Activated CD8-positive, alpha-beta memory T cell treated with anti-CD3 and anti-CD28 coated beads, Interleukin-2, amount 10 ng/mL, durations not matched to agents 7 days and 5 days (primary cell): Measurements from ENCODE around the gene VIT. TPM values are rescaled to one million over a fixed set of nuclear protein-coding genes. Genes with fewer than 3 reads are reported as not detected.

Experiments used
- ATAC-seq: fragments of 150-1000 bp; cut with Tn5 transposase; one replicate; pipeline ENCODE4 v1.10.0; 2021; ENCODE audit warnings: moderate library complexity
- CTCF ChIA-PET: fragments of 350-600 bp; sonication (Branson Sonifier 250); formaldehyde crosslinking; loops from one replicate; lab custom pipeline; 2021; ENCODE audit warnings: antibody characterized with exemption; lab: Charles Lee
- DNase-seq: peaks from one replicate; pipeline ENCODE4 v3.0.0-alpha.2; 2020
- H3K27ac Mint-ChIP-seq: one replicate; pipeline ENCODE4 v1.8.0; 2021; ENCODE audit warnings: mild to moderate bottlenecking, mixed read lengths
- H3K27me3 Mint-ChIP-seq: one replicate; pipeline ENCODE4 v1.8.0; 2021; ENCODE audit warnings: mixed read lengths
- H3K36me3 Mint-ChIP-seq: one replicate; pipeline ENCODE4 v1.8.0; 2021; ENCODE audit warnings: mild to moderate bottlenecking, mixed read lengths
- H3K4me1 Mint-ChIP-seq: one replicate; pipeline ENCODE4 v1.8.0; 2021; ENCODE audit warnings: mixed read lengths
- H3K4me3 Mint-ChIP-seq: one replicate; pipeline ENCODE4 v1.8.0; 2021; ENCODE audit warnings: mild to moderate bottlenecking, moderate library complexity, mixed read lengths
- H3K9me3 Mint-ChIP-seq: one replicate; pipeline ENCODE4 v1.8.0; 2022; ENCODE audit warnings: low read depth, mixed read lengths
- total RNA-seq, 2 experiments: library from RNA; stranded (reverse); gene quantifications; one replicate each; pipeline ENCODE4 v1.2.3, GENCODE V29; 2021

Gene VIT
- total RNA-seq, 2 experiments from 2014 or later: not detected

DNA sequence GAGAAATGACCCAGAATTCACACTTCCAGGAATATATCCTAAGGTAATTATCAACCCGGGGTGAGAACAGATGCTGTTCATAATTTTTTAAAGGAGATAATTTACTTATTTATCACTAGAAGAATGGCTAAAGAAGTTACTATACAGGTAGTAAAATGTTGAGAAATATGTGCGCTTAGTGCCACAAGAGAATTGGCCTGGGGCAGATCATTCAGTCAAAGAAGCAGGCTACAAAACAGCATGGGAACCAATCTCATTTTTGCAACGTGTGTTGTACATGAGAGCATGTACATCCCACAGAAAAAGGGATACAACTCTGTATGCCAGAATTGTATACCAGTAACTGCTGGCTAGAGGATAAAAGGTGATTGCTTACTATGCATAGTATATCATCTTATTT is 75.2 kb downstream of the VIT start:
- Mint-ChIP-seq H3K27ac (no peak overlapping the region), H3K9me3 (no peaks in the 10 kb centered on the region), H3K4me1 (no peaks in the 10 kb centered on the region), H3K36me3 (no peaks in the 10 kb centered on the region), H3K27me3 (peaks cover 21% of the 10 kb centered on the region), H3K4me3 (no peak overlapping the region)
- CTCF ChIA-PET: interaction anchor here (1.4 kb wide), 1 partner anchor 9 kb away, joined by 4 read pairs; no protein-coding TSS in a partner anchor
- ATAC-seq: no peak
- DNase-seq: no peak

DNA sequence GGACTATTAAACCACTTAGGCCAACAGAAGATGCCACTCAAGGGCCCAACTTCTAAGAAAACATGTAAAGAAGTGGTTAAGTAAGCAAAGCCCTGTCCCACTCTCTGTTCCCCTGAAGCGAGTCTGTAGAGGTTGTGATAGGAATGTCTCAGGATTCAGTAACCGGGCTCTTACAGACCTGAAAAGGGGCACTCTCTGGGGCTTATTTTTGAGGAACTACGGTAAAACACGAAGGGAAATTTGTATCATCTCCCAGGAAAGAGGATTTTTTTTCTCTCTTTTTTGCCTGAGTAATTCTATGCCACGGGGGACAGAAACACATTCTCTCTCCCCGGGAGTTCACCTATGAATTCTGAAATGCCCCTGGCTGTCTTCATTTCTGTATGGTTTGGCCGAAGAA is 77.4 kb downstream of the VIT start:
- H3K9me3 Mint-ChIP-seq: no peaks in the 10 kb centered on the region
- H3K4me1 Mint-ChIP-seq: no peaks in the 10 kb centered on the region
- no peak overlapping the region for H3K27ac Mint-ChIP-seq
- CTCF ChIA-PET: interaction anchor here (1.5 kb wide), 1 partner anchor 12 kb away, joined by 4 read pairs; no protein-coding TSS in a partner anchor
- peaks cover 23% of the 10 kb centered on the region for H3K27me3 Mint-ChIP-seq
- H3K36me3 Mint-ChIP-seq: no peaks in the 10 kb centered on the region
- ATAC-seq (no peak), DNase-seq (no peak)
- no peak overlapping the region for H3K4me3 Mint-ChIP-seq

GRCh38 chr2:36775261-36775660 is 78.8 kb downstream of the VIT start:
- H3K9me3 Mint-ChIP-seq: no peaks in the 10 kb centered on the region
- ATAC-seq (no peak), DNase-seq (no peak)
- H3K27me3 Mint-ChIP-seq: peaks cover 15% of the 10 kb centered on the region
- no peak overlapping the region for H3K4me3 Mint-ChIP-seq
- H3K4me1 Mint-ChIP-seq: peaks cover 3% of the 10 kb centered on the region
- CTCF ChIA-PET: interaction anchor here (0.6 to 1.5 kb wide), 2 partner anchors 10 to 17 kb away, joined by 3 to 4 read pairs; no protein-coding TSS in a partner anchor
- H3K27ac Mint-ChIP-seq: no peak overlapping the region
- no peaks in the 10 kb centered on the region for H3K36me3 Mint-ChIP-seq

GRCh38 chr2:36775806-36776205 is 79.3 kb downstream of the VIT start:
- H3K27ac Mint-ChIP-seq: no peak overlapping the region

GRCh38 chr2:36777272-36777671 is 80.8 kb downstream of the VIT start:
- CTCF ChIA-PET: interaction anchor here (1.8 kb wide), 1 partner anchor 9 kb away, joined by 6 read pairs; no protein-coding TSS in a partner anchor
- no peak for ATAC-seq
- H3K27me3 Mint-ChIP-seq: peaks cover 21% of the 10 kb centered on the region
- H3K36me3 Mint-ChIP-seq: no peaks in the 10 kb centered on the region
- no peaks in the 10 kb centered on the region for H3K9me3 Mint-ChIP-seq
- no peak for DNase-seq
- no peak overlapping the region for H3K27ac Mint-ChIP-seq
- no peak overlapping the region for H3K4me3 Mint-ChIP-seq
- H3K4me1 Mint-ChIP-seq: peaks cover 3% of the 10 kb centered on the region

More at GRCh38 chr2:36775806-36776205, 79.3 kb downstream of the VIT start:
- Mint-ChIP-seq H3K4me3 (no peak overlapping the region), H3K36me3 (no peaks in the 10 kb centered on the region), H3K27me3 (peaks cover 11% of the 10 kb centered on the region), H3K9me3 (no peaks in the 10 kb centered on the region), H3K4me1 (peaks cover 3% of the 10 kb centered on the region)
- CTCF ChIA-PET: interaction anchor here (0.6 to 1.8 kb wide), 2 partner anchors 11 to 16 kb away, joined by 3 to 6 read pairs; no protein-coding TSS in a partner anchor
- DNase-seq: no peak
- no peak for ATAC-seq

DNA sequence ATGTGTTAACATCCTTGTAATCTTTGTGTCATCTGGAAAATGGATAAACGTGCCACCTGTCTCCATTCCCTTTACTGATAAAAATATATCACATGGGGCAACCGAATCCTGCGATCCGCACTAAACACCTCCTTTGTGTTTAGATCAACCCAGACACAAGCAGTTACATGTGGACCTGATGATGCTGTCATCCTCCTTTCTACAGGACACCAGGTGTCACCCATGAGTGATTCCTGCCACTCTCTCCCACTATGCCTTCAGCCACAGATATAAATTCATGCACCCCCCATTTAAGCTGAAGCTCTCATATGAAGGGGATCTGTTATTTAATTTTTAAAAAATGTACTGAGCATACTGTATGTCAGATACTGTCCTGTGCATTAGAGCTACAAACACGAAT is 81.3 kb downstream of the VIT start:
- H3K4me3 Mint-ChIP-seq: no peak overlapping the region
- H3K9me3 Mint-ChIP-seq: no peaks in the 10 kb centered on the region
- ATAC-seq: no peak
- H3K36me3 Mint-ChIP-seq: no peaks in the 10 kb centered on the region
- DNase-seq: no peak
- H3K4me1 Mint-ChIP-seq: peaks cover 3% of the 10 kb centered on the region
- CTCF ChIA-PET: interaction anchor here (0.7 to 0.8 kb wide), 2 partner anchors 43 to 114 kb away, joined by 3 read pairs; no protein-coding TSS in a partner anchor
- no peak overlapping the region for H3K27ac Mint-ChIP-seq
- H3K27me3 Mint-ChIP-seq: peaks cover 25% of the 10 kb centered on the region

- H3K4me1 Mint-ChIP-seq: peaks cover 3% of the 10 kb centered on the region
- no peak for DNase-seq
- CTCF ChIA-PET: interaction anchor here (0.8 to 2.0 kb wide), 7 partner anchors 9 to 1098 kb away, joined by 3 to 4 read pairs (median 3); no protein-coding TSS in a partner anchor
These were observed 83.0 kb downstream of the VIT start for GRCh38 chr2:36779462-36779861.

DNA sequence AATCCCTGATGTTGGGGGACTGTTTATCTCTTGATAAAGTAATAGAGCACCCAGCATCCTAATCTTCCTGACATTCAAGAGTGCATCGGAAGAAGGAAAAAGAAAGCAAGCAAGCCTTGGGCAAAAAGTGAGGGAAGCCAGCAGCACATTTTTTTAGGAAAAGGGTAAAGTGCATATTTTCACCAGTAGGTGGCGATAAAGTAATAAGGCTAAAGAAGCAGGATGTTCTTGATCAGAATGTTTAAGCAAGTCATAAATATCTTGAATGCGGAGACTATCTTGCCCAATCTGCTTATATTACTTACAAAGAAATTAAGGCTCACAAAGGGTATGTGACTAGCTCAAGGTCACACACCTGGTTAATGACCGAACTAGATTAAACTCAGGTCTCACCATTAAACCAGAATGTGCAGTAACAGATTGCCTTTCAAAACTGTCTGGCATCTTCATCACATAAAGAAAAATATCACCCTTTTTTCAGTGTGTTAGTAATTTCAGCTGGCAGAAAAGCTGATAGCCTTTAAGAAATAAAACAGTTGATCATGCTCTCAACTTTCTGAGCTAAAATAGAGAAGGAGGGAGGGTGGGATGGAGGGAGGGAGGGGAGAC is 83.8 kb downstream of the VIT start:
- Mint-ChIP-seq H3K27me3 (peaks cover 41% of the 10 kb centered on the region), H3K36me3 (no peaks in the 10 kb centered on the region), H3K9me3 (no peaks in the 10 kb centered on the region), H3K4me3 (no peak overlapping the region), H3K27ac (no peak overlapping the region), H3K4me1 (peaks cover 3% of the 10 kb centered on the region)
- CTCF ChIA-PET: interaction anchor here (1.3 to 2.0 kb wide), 3 partner anchors 14 to 241 kb away, joined by 3 to 5 read pairs (median 4); no protein-coding TSS in a partner anchor
- peak; percentile 51 for ATAC-seq
- DNase-seq: no peak

More at GRCh38 chr2:36779462-36779861, 83.0 kb downstream of the VIT start:
- ATAC-seq: no peak
- Mint-ChIP-seq H3K9me3 (no peaks in the 10 kb centered on the region), H3K27ac (no peak overlapping the region), H3K36me3 (no peaks in the 10 kb centered on the region), H3K27me3 (peaks cover 35% of the 10 kb centered on the region), H3K4me3 (no peak overlapping the region)

DNA sequence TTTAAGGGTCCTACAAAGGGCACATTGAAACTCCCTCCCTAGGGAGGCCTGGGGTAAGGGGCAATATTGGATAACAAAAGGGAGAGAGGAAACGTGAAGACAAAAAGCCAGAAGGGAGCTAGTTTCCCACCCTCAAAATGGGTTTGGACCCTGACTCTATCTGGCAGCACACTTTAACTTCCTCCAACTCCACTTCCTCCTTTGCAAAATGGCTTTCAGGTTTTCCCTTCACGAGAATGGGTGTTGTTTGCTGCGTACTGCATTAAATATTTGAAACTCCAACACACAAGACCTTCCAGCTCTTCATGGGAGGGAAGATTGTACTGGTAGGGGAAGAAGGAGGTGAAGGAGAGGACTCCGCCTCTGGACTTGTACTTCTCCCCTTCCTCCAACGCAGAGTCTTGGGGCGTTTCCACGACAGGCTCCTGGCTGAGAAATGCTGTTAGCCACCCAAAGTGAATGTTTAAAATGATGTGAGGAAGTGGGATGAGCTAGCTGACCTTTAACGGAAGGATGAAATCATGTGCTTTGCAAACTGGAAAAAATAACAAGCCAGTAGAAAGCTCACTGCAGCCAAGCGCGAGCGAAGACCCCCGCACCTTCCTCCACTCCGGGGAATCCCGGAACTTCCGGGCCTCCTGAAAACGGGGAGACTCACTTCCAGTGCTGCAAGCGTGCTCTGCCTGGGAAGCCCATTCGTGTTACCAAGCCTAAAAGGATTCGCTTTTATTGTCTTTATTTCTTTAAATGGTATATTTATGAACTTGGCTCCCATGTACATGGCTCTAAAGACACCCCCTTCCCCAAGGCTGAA is 85.6 kb downstream of the VIT start:
- DNase-seq (no peak), ATAC-seq (no peak)
- H3K4me3 Mint-ChIP-seq: no peak overlapping the region
- H3K36me3 Mint-ChIP-seq: no peaks in the 10 kb centered on the region
- H3K27ac Mint-ChIP-seq: no peak overlapping the region
- CTCF ChIA-PET: interaction anchor here (1.9 kb wide), 1 partner anchor 68 kb away, joined by 5 read pairs; no protein-coding TSS in a partner anchor
- peaks cover 3% of the 10 kb centered on the region for H3K4me1 Mint-ChIP-seq
- no peaks in the 10 kb centered on the region for H3K9me3 Mint-ChIP-seq
- H3K27me3 Mint-ChIP-seq: peaks cover 37% of the 10 kb centered on the region

DNA sequence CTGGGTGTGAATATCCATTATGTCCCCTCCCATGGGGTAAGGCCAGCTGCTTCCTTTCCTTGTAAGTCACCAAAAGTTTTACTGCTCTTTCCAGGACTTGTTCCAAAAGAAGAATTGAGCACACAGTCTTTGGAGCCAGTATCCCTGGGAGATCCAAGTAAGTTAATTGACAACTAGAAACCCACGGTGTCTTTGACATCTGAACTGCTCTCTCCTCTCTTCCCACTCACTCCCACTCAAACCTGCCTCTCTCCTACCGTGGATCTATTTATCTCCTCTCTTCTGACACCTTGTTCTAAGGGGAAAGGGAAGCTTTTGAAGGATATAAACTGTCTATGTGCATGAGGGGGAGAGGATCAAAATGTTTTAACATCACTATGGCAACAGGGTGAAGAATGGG is 86.7 kb downstream of the VIT start:
- H3K36me3 Mint-ChIP-seq: no peaks in the 10 kb centered on the region
- CTCF ChIA-PET: interaction anchor here (3.0 kb wide), 1 partner anchor 12 kb away, joined by 17 read pairs; no protein-coding TSS in a partner anchor
- peaks cover 37% of the 10 kb centered on the region for H3K27me3 Mint-ChIP-seq
- no peak overlapping the region for H3K4me3 Mint-ChIP-seq
- peaks cover 3% of the 10 kb centered on the region for H3K4me1 Mint-ChIP-seq
- H3K27ac Mint-ChIP-seq: no peak overlapping the region
- no peak for DNase-seq
- no peaks in the 10 kb centered on the region for H3K9me3 Mint-ChIP-seq
- ATAC-seq: no peak

DNA sequence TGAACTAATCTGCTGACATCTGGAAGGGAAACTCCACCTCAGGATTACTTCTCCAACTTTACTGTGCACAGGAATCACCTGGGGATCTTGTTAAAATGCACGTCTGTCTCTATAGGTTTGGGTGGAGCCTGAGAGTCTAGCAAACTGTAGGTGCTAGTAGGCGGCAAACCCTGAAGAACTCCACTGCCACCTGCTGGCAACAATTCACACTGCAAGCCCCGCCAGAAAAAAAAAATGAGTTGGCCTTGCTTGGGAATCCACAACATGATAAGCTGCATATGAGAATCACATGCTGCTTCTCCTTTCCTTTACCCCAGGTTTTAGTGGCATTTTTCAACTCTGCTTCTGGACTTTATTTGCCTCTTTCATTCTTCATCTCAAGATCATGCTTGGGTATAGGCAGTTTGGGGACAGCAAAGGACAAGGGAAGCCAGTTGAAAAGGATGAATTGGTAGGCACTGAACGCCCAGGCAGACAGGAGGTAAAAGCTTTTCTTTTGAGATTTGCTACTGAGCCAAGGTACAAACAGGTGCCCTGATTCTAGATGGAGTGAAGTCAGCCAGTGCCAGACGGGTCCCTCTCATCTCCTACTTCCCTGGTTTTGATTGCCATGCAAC is 88.8 kb downstream of the VIT start:
- DNase-seq: peak; percentile 70
- peak; percentile 76 for ATAC-seq
- no peaks in the 10 kb centered on the region for H3K36me3 Mint-ChIP-seq
- CTCF ChIA-PET: interaction anchor here (0.7 to 3.0 kb wide), 11 partner anchors 9 to 435 kb away, joined by 3 to 17 read pairs (median 4); no protein-coding TSS in a partner anchor
- H3K4me1 Mint-ChIP-seq: peaks cover 9% of the 10 kb centered on the region
- no peak overlapping the region for H3K4me3 Mint-ChIP-seq
- no peak overlapping the region for H3K27ac Mint-ChIP-seq
- no peaks in the 10 kb centered on the region for H3K9me3 Mint-ChIP-seq
- peaks cover 42% of the 10 kb centered on the region for H3K27me3 Mint-ChIP-seq

DNA sequence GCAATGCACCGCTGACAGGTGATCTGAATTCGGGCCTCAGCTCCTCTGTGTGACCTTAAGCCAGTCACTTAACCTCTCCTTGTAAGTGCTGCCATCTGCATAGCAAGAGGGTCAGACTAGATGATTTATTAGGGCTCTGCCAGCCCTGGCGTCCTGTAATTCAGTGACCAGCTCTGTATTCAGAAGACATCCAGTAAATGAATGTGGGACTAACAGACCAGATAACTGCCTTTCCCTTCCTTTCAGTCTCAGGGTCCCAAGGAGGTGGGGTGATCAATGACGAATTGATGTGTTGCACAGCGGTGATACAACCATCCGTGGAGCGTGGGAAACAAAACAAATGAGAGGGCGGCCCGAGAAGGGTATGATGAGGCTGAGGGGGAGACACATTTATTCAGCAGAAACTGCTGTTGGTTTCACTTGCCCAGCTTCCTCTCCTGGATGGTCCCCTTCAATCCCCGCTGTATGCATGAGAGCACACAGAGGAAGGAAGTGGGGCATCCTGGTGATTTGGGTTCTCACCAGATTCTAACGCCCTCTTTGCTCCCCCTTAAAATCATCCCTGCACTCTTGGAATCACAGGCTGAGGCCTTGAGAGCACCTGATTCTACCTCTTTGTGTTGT is 92.8 kb downstream of the VIT start:
- Mint-ChIP-seq H3K27me3 (peaks cover 19% of the 10 kb centered on the region), H3K4me1 (peaks cover 9% of the 10 kb centered on the region), H3K9me3 (no peaks in the 10 kb centered on the region), H3K4me3 (no peak overlapping the region), H3K36me3 (no peaks in the 10 kb centered on the region), H3K27ac (no peak overlapping the region)
- CTCF ChIA-PET: interaction anchor here (0.6 to 1.4 kb wide), 2 partner anchors 10 to 449 kb away, joined by 3 read pairs; no protein-coding TSS in a partner anchor
- DNase-seq (no peak), ATAC-seq (no peak)
